ENCODE results near the gene XRCC3.

DNA sequence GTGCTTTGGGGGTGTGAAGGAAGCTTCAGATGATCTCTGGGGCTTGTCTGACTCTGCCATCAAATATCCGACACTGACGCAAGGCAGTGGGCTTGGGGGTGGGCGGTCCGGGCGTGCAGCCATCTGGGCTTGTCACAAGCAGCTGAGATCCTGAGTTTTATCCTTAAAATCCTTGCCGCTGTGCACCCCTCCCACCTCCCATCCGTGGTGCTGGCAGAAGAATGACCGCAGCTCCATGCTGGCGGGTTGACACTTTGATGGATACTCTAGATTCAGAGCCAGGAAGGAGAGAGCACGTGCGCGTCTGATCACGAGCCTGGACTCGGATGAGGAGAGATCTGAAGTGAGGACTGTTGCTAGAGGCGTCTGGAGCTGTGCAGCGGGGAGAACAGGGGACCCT lies 3.3 kb upstream of the XRCC3 start:
- TF ChIP-seq, protein P1, sequence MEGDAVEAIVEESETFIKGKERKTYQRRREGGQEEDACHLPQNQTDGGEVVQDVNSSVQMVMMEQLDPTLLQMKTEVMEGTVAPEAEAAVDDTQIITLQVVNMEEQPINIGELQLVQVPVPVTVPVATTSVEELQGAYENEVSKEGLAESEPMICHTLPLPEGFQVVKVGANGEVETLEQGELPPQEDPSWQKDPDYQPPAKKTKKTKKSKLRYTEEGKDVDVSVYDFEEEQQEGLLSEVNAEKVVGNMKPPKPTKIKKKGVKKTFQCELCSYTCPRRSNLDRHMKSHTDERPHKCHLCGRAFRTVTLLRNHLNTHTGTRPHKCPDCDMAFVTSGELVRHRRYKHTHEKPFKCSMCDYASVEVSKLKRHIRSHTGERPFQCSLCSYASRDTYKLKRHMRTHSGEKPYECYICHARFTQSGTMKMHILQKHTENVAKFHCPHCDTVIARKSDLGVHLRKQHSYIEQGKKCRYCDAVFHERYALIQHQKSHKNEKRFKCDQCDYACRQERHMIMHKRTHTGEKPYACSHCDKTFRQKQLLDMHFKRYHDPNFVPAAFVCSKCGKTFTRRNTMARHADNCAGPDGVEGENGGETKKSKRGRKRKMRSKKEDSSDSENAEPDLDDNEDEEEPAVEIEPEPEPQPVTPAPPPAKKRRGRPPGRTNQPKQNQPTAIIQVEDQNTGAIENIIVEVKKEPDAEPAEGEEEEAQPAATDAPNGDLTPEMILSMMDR (IDR thresholded peaks at IDR 0.05), result no peak
- no peak for TF ChIP-seq POLR2A (IDR thresholded peaks at IDR 0.05)

Data from testis (tissue), 2 donors.